Thoracic aorta (tissue), 2 donors: ENCODE measurements around the gene PLA2G6. TPM values are rescaled to one million over a fixed set of nuclear protein-coding genes. Genes with fewer than 3 reads are reported as not detected.
"Not testable (repeated sequence)": the region's sequence is repeated elsewhere in the genome, so short reads cannot be mapped to it uniquely, and the experiment has no call there.

Experiments used
- ATAC-seq: fragments of 150-250 bp; one replicate; pipeline ENCODE4 v1.8.0; 2017; ENCODE audit warnings: low read depth; ENCODE audit not compliant: insufficient number of reproducible peaks, low FRiP score
- DNase-seq: peaks from one replicate; pipeline ENCODE4 v3.0.0-alpha.2; 2020; ENCODE audit warnings: low spot score
- H3K27ac ChIP-seq, 2 donors: fragments of 200-600 bp; sonication (generic); 1 replicate in 1 of 2; 2 replicates in 1 of 2; pipeline ENCODE4 v1.5.1; 2016; ENCODE audit warnings: mild to moderate bottlenecking in 2 of 2, moderate library complexity in 2 of 2
- H3K27me3 ChIP-seq: fragments of 200-600 bp; sonication (generic); replicated peaks from 2 replicates; pipeline ENCODE4 v1.6.0; 2016; ENCODE audit warnings: mild to moderate bottlenecking; ENCODE audit not compliant: insufficient read depth
- H3K36me3 ChIP-seq: fragments of 200-600 bp; sonication (generic); one replicate; pipeline ENCODE4 v1.5.1; 2016
- H3K4me1 ChIP-seq, 2 donors: fragments of 200-600 bp; sonication (generic); 1 replicate in 1 of 2; 2 replicates in 1 of 2; pipeline versions ENCODE4 v1.5.1 to v1.6.0; 2016; ENCODE audit warnings: low read depth in 2 of 2, mild to moderate bottlenecking in 1 of 2; ENCODE audit not compliant: control insufficient read depth in 1 of 2
- H3K4me3 ChIP-seq: fragments of 200-600 bp; sonication (generic); 2 replicates; pipeline ENCODE4 v1.5.1; 2016; ENCODE audit warnings: mild to moderate bottlenecking
- H3K9me3 ChIP-seq: fragments of 200-600 bp; sonication (generic); 2 replicates; pipeline ENCODE4 v1.5.1; 2016
- total RNA-seq, 2 donors: library from RNA; depleted of rRNA; stranded (reverse); fragments of >200 nt; gene quantifications; one replicate each; pipeline versions ENCODE4 v1.1.0 to v1.2.3, GENCODE V29; 2016
- TF ChIP-seq, protein P1 (sequence below): fragments of 200-600 bp; sonication (generic); IDR thresholded peaks from one replicate; pipeline ENCODE4 v1.5.1; 2019; ENCODE audit warnings: antibody characterized with exemption

Gene PLA2G6
- total RNA-seq, 2 donors from 2014 or later: 27.4 to 50.4 TPM

DNA sequence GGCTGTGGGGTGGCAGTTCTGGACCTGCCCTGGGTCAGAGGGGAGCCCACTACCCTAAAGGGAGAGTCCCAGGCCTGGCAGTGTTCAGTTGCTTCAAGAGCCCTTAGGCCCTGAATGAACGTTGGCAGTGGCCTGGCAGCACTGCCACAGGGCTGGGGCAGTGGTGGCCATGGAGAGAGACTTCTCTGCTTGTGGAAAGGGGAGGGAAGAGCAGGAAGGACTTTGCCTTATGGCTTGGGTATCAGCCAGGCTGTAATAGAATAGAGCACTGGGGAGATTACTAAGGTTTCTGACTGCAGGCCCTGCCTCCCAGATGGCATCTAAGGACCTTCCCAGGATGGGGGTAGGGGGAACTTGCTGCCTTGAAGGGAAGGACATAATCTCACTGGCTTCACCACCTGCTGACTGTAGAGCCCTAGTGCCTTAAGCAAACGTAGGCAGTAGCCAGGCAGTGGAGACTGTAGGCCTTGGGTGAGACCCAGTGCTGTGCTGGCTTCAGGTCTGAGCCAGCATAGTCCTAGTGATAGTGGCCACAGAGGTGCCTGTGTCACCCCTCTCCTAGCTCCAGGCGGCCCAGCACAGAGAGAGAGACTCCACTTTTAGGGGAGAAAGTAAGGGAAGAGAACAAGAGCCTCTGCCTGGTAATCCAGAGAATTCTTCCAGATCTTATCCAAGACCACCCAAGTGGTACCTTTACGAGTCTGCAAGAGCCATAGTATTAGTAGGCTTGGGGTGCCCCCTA is 27.6 kb downstream of the PLA2G6 start:
- TF ChIP-seq, protein P1, sequence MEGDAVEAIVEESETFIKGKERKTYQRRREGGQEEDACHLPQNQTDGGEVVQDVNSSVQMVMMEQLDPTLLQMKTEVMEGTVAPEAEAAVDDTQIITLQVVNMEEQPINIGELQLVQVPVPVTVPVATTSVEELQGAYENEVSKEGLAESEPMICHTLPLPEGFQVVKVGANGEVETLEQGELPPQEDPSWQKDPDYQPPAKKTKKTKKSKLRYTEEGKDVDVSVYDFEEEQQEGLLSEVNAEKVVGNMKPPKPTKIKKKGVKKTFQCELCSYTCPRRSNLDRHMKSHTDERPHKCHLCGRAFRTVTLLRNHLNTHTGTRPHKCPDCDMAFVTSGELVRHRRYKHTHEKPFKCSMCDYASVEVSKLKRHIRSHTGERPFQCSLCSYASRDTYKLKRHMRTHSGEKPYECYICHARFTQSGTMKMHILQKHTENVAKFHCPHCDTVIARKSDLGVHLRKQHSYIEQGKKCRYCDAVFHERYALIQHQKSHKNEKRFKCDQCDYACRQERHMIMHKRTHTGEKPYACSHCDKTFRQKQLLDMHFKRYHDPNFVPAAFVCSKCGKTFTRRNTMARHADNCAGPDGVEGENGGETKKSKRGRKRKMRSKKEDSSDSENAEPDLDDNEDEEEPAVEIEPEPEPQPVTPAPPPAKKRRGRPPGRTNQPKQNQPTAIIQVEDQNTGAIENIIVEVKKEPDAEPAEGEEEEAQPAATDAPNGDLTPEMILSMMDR: no peak
- Histone ChIP-seq H3K4me3 (no peak overlapping the region), H3K36me3 (no peaks in the 10 kb centered on the region), H3K4me1 (peaks cover 0 to 8% of the 10 kb centered on the region in 2 donors), H3K27ac (no peak overlapping the region), H3K9me3 (no peaks in the 10 kb centered on the region), H3K27me3 (no peaks in the 10 kb centered on the region)
- ATAC-seq (no peak), DNase-seq (no peak)

DNA sequence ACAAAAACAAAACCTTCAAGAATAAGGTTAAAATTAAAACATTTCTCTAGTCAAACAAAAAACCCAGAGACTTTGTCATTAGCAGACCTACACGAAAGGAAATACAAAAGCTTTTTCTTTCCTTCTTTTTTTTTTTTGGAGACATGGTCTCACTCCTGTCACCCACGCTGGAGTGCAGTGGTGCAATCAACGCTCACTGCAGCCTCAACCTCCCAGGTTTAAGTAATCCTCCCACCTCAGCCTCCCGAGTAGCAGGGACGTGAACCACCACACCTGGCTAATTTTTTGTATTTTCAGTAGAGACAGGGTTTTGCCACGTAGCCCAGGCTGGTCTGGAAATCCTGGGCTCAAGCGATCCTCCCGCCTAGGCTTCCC is 30.5 kb downstream of the PLA2G6 start:
- no peak for DNase-seq
- peaks cover 0 to 8% of the 10 kb centered on the region in 2 donors for H3K4me1 ChIP-seq
- no peak for ATAC-seq
- H3K36me3 ChIP-seq: no peaks in the 10 kb centered on the region
- H3K4me3 ChIP-seq: no peak overlapping the region
- no peak overlapping the region for H3K27ac ChIP-seq
- H3K9me3 ChIP-seq: no peaks in the 10 kb centered on the region
- TF ChIP-seq, protein P1: no peak
- no peaks in the 10 kb centered on the region for H3K27me3 ChIP-seq

DNA sequence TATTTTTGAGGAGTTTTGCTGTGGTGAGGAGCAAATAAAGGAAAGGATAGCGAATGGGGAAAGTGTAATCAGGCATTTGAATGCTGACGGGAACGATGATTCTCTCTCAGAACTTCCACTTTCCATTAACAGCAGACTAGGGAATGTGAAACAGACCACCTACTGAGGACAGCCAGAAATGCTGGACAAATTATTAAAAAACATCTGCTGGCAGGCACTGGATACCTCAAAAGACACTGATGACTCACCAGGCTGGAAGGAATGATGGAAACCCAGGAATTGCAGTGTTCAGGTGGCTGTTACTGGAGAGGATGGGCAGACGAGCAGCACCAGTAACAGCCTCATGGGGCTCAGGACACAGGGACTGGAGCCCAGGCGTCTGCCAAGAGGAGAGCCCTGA is 33.4 kb downstream of the PLA2G6 start:
- Histone ChIP-seq H3K27me3 (no peaks in the 10 kb centered on the region), H3K9me3 (no peaks in the 10 kb centered on the region), H3K36me3 (no peaks in the 10 kb centered on the region), H3K4me1 (peaks cover 0 to 8% of the 10 kb centered on the region in 2 donors), H3K4me3 (no peak overlapping the region), H3K27ac (no peak overlapping the region)
- no peak for ATAC-seq
- DNase-seq: no peak
- TF ChIP-seq, protein P1: no peak

DNA sequence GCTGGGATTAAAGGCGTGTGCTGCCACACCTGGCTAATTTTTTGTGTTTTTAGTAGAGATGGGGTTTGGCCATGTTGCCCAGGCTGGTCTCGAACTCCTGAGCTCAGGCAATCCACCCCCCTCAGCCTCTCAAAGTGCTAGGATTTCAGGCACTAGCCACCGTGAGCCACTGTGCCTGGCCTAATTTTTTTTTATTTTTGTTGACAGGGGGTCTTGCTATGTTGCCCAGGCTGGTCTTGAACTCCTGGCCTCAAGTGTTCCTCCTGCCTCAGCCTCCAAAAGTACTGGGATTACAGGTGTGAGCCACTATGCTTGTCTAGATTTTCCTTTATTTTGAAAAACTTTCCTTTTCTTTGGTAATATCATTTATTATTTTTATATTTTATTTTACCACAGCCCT is 35.5 kb downstream of the PLA2G6 start:
- not testable (repeated sequence) for DNase-seq, H3K4me1 ChIP-seq, H3K27ac ChIP-seq, H3K27me3 ChIP-seq, ATAC-seq, H3K9me3 ChIP-seq, H3K36me3 ChIP-seq, H3K4me3 ChIP-seq

DNA sequence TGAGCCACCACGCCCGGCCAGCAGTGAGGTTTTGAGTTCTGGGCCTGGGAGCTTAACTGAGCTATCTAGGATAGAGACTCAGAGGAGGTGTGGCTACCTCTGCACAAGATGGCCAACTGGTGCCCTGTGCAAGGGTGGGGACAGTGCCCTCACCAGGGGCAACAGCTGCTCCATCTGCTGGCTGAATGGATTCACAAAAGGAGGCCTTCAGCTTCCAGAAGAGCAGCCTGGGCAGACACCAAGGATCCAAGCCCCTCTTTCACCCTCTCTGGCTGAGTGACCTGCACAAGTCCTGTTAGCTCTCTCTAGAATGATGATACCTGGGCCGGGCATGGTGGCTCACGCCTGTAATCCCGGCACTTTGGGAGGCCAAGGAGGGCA is 37.6 kb downstream of the PLA2G6 start:
- DNase-seq (no peak), ATAC-seq (no peak)
- no peak overlapping the region for H3K4me3 ChIP-seq
- H3K36me3 ChIP-seq: no peaks in the 10 kb centered on the region
- TF ChIP-seq, protein P1: no peak
- no peaks in the 10 kb centered on the region for H3K4me1 ChIP-seq
- no peak overlapping the region for H3K27ac ChIP-seq
- no peaks in the 10 kb centered on the region for H3K27me3 ChIP-seq
- no peaks in the 10 kb centered on the region for H3K9me3 ChIP-seq

DNA sequence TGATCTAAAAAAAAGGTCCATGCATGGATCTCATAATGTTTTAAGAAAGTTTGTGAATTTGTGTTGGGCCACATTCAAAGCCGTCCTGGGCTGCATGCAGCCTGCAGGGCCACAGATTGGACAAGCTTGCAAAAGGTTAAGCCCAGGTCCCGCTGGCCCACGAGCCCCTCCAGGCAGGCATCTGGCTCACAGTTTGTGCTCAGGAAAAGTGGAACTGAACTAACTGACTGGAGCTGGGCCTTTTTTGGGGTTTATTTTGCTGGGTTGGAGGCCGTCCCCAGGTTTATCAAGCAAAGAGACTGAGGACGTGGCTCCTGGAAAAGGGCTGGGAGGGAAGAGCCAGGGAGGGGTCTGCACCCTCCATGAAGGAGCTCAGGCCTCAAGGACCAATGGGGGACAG is 39.0 kb downstream of the PLA2G6 start:
- no peak for DNase-seq
- ATAC-seq: no peak
- H3K36me3 ChIP-seq: no peaks in the 10 kb centered on the region
- H3K27me3 ChIP-seq: no peaks in the 10 kb centered on the region
- no peak overlapping the region for H3K4me3 ChIP-seq
- H3K27ac ChIP-seq: no peak overlapping the region
- TF ChIP-seq, protein P1: no peak
- H3K4me1 ChIP-seq: no peaks in the 10 kb centered on the region
- H3K9me3 ChIP-seq: no peaks in the 10 kb centered on the region
